ENCODE results near the gene TMEM248. TPM values are rescaled to one million over a fixed set of nuclear protein-coding genes. Genes with fewer than 3 reads are reported as not detected.

Gene TMEM248
- total RNA-seq, 1 experiment from 2014 or later: 83.6 TPM

DNA sequence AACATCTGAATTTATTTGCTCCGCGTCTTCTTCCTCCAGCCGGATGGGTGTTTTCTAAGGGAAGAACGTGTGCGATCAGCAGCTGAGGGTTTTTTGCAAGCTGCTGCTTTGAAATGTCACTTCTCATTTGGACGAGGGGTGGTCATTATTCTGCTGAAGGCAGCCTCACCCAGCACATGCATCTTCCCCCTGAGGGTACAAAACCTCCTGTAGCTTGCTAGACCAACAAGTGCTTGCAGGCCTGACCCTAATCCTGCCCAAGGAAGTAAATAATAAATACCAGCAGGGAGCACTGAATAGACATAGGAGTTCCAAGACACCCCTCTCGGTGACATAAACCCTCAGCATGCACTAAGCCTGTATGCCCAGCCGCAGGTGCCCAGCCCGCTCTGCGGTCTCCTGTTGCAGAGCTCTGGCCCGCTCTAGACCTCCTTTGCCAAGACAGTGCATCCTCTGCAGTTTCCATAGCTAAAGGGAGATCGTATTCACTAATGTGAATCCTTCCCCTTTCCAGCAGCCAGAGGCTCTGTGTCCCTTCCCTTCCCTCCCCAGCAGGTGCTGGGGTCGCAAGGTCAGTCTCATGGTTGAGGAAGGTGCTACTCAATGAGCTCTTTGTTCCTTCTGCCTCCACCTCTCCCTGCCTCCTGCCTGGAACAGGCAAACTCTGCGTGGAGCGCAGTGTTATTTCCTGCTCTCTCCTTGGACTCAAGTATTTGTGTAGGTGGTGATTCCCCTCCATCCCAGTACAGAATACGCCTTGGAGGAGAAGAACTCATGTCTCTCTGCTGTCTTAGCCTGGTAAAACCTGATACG, 37.7 kb downstream of the TMEM248 start:
- no peaks in the 10 kb centered on the region for H3K9me3 ChIP-seq (ENCODE audit: insufficient read depth, low read depth)
- no peak overlapping the region for H3K4me3 ChIP-seq
- H3K4me1 ChIP-seq (replicated peaks; ENCODE audit: insufficient read depth): no peaks in the 10 kb centered on the region
- H3K4me2 ChIP-seq: no peak overlapping the region
- no peaks in the 10 kb centered on the region for H3K27me3 ChIP-seq (ENCODE audit: insufficient read depth, low read depth)
- peaks cover 26% of the 10 kb centered on the region for H3K36me3 ChIP-seq (ENCODE audit: low read depth)
- H3K9me2 ChIP-seq (ENCODE audit: insufficient read depth): no peaks in the 10 kb centered on the region
- no peak for DNase-seq
- H3K27ac ChIP-seq: no peak overlapping the region
- H3K79me2 ChIP-seq (ENCODE audit: low read depth): no peaks in the 10 kb centered on the region
- BruUV-seq (replicated peaks): no TSS peak
- TF ChIP-seq CTCF (conservative IDR thresholded peaks at IDR 0.05): no peak
- no peaks in the 10 kb centered on the region; the same call in 1 of the 2 replicates for H3F3A ChIP-seq (ENCODE audit: insufficient read depth, low read depth)
- ChIA-PET POLR2A (ENCODE audit: unreplicated experiment) (interaction anchor here (0.6 kb wide), 1 partner anchor 218 kb away, joined by 3 read pairs; the partner anchor contains the start of gene RABGEF1), CTCF (no interaction called here)
- intact Hi-C loops (cut with micrococcal nuclease; ENCODE audit: unreplicated experiment): no loop called here
- no peak overlapping the region for H2AFZ ChIP-seq
- no peaks in the 10 kb centered on the region; the same call in 1 of the 2 replicates for H4K20me1 ChIP-seq (ENCODE audit: insufficient read depth)

GRCh38 chr7:66960192-66960591, 39.2 kb downstream of the TMEM248 start:
- no peak overlapping the region for H3K4me3 ChIP-seq
- ChIA-PET POLR2A (ENCODE audit: unreplicated experiment) (no interaction called here), CTCF (no interaction called here)
- no peak overlapping the region for H3K4me2 ChIP-seq
- no peaks in the 10 kb centered on the region; the same call in 1 of the 2 replicates for H4K20me1 ChIP-seq (ENCODE audit: insufficient read depth)
- no peak for DNase-seq
- BruUV-seq (replicated peaks): no TSS peak
- H3K27me3 ChIP-seq (ENCODE audit: insufficient read depth, low read depth): no peaks in the 10 kb centered on the region
- no peaks in the 10 kb centered on the region for H3K4me1 ChIP-seq (replicated peaks; ENCODE audit: insufficient read depth)
- H3K9me3 ChIP-seq (ENCODE audit: insufficient read depth, low read depth): no peaks in the 10 kb centered on the region
- TF ChIP-seq EZH2 (IDR thresholded peaks at IDR 0.05; ENCODE audit: low read depth) (no peak), CTCF (conservative IDR thresholded peaks at IDR 0.05) (no peak)
- intact Hi-C loops (cut with micrococcal nuclease; ENCODE audit: unreplicated experiment): no loop called here
- H3F3A ChIP-seq (ENCODE audit: insufficient read depth, low read depth): no peaks in the 10 kb centered on the region; the same call in 1 of the 2 replicates
- no peaks in the 10 kb centered on the region for H3K79me2 ChIP-seq (ENCODE audit: low read depth)
- no peak overlapping the region for H2AFZ ChIP-seq
- H3K27ac ChIP-seq: no peak overlapping the region
- no peaks in the 10 kb centered on the region for H3K9me2 ChIP-seq (ENCODE audit: insufficient read depth)
- H3K36me3 ChIP-seq (ENCODE audit: low read depth): peaks cover 19% of the 10 kb centered on the region

- Histone ChIP-seq H3K79me2 (ENCODE audit: low read depth) (no peaks in the 10 kb centered on the region), H3K4me3 (no peak overlapping the region), H2AFZ (no peak overlapping the region), H3K27me3 (ENCODE audit: insufficient read depth, low read depth) (no peaks in the 10 kb centered on the region), H3K9me2 (ENCODE audit: insufficient read depth) (no peaks in the 10 kb centered on the region), H3K27ac (no peak overlapping the region), H3K36me3 (ENCODE audit: low read depth) (peaks cover 10% of the 10 kb centered on the region), H4K20me1 (ENCODE audit: insufficient read depth) (no peaks in the 10 kb centered on the region; the same call in 1 of the 2 replicates), H3K4me1 (replicated peaks; ENCODE audit: insufficient read depth) (no peaks in the 10 kb centered on the region), H3F3A (ENCODE audit: insufficient read depth, low read depth) (no peaks in the 10 kb centered on the region; the same call in 1 of the 2 replicates), H3K9me3 (ENCODE audit: insufficient read depth, low read depth) (no peaks in the 10 kb centered on the region), H3K4me2 (no peak overlapping the region)
- TF ChIP-seq EZH2 (IDR thresholded peaks at IDR 0.05; ENCODE audit: low read depth): no peak
- intact Hi-C loops (cut with micrococcal nuclease; ENCODE audit: unreplicated experiment): no loop called here
- no TSS peak for BruUV-seq (replicated peaks)
- POLR2A ChIA-PET (ENCODE audit: unreplicated experiment): no interaction called here
- DNase-seq: no peak
- CTCF ChIA-PET: no interaction called here
Observed at GRCh38 chr7:66961096-66961495, 40.1 kb downstream of the TMEM248 start.
